GM21360 (cell line): ENCODE measurements around the gene UST.
"Not testable (repeated sequence)": the region's sequence is repeated elsewhere in the genome, so short reads cannot be mapped to it uniquely, and the experiment has no call there.

Experiments used
- ATAC-seq: cut with Tn5 transposase; IDR thresholded peaks from one replicate; pipeline ENCODE4 v1.9.1; 2021; ENCODE audit warnings: mild to moderate bottlenecking, moderate library complexity; ENCODE audit not compliant: unreplicated experiment

UST gene

DNA sequence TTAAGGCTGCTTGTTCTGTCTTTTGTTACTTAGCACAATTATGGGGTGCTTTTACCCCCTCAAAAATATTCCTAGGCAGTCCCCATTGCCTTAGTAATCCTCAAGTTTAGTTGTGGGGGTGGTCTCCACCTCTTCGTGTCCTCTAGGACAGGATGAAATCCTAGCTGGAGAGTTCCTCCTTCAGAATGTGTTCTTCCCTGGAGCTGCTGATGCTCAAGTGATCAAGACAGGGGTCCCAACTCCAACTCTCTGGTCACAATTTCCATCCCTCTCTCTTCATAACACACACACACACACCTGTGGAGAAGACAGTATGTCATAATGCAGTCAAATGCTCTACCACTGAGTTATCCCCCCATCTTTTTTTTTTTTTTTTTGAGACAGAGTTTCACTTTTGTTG lies 280.7 kb downstream of the UST start:
- no peak for ATAC-seq

DNA sequence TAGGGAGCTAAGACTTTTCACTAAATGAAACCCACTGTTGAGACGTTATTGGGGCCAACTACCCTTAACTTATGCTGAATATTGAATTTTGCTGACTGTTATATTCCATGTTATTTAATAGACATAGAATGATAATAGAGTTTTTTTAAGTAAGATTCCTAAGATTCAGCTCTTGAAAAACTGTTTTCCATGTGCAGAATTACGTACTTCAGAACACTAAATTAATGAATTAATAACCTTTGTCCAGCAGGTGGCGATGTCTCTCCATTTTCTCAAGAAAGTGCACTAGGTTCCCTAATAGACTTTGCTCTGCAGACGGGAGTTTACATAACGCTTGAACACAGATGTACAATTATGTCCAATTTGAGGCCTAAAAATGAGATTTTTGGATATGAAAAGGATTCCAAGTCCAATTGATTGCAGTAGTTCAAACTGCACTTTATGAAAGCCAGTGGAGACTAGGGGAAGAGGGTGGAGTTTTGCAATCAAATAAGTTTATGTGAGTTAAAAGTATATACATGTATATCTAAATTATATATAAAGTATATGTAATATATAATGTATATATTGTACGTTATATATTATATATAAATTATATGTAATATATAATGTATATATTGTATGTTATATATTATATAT lies 282.1 kb downstream of the UST start:
- no peak for ATAC-seq

DNA sequence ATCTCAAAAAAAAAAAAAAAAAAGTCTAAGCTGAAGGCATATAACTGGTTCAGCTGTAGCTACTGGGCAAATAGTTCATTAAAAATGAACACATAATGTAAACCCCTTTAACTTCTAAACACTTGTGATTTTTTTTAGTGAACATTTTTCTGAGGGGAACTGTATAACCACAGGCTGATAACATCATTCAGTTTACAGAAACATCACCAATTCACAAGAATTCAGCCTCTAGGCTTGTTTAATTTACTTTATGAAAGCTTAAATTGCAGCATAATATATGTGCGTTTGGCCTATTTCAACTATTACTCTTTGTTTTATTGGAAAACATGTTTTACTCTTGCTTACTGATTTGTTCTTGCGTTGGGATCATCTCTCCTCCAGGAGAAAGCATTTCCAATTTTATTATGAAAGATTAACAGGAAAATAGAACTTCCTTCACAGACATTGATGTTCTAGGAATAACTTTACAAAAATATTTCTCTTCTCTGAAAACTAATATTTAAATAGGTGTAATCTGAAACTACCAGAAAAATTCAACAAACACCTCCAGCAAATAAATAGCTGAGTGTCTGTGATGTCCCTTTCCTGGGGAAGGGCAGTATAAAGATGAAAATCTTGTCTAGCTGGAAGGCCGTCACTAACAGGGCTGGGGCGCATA lies 284.5 kb downstream of the UST start:
- ATAC-seq: no peak

DNA sequence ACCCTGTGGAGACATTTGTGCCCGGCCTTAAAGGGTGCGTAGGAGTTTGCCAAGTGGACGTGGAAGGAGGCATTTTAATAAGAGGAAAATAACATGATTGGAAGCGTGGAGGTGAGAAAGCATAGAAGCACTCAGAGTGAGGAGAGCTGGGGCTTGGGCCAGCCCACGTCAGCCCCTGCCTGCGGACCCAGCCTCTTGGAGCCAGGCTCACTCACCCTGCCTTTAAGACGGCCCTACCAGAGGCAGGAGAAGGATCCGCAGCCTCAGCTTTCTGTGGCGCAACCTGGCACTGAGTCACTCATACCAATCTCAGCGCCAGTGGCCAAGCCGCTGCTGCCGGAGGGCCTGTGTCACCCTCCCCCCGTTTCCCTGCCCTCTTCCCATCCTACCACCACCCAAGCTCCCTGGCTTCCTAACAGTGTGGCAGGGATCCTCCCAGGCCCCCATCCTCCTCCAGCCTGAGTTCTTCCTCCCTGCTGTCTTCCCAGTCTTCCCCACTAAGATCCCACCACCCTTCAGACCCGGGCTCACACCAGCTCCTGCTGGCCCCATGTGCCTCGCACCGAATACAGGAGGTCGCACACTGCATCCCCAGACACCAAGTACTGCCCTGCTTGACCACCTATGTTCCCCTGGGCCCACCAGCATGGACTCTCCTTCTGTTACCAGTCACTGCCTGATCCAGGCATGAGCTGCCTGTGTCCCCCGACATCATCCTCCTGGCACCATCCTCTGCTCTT lies 285.2 kb downstream of the UST start:
- ATAC-seq: peak; percentile 18

DNA sequence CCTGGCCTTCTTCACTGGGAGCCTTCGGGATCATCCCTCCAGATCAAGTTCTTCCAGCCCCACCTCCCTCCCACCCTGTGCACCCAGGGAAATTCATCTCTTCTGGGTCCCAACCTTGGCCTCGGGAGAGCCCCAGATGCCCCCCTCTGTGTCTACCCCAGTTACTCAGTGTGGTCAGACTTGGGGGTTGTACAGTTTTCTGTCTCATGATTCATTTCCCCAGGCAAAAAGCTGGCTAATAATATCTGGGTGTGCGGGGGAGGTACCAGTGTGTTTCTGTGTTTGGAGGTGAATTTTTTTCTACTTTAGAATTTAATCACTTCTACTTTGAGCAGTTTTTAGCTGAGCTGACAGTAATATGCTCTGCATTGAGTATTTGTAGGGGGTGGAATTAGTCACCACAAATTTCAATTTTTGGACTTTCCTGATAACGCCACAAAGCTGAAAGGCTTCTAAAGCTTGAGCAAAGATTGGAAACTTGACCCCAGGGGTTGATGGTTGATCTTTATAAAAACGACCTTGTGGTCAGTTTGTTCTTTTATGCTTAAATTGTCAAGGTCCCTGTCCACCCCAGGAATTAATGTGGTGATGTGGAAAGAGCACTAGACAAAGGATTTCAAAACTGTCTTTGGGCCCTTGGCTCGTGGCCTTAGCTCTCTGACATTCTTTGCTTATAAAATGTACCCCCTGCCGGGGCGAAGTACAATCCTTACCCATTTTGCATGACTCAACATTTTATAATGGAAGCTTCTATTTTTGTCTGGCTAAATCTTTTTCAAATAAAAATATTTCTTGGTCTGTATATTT lies 286.0 kb downstream of the UST start:
- peak; percentile 75 for ATAC-seq

DNA sequence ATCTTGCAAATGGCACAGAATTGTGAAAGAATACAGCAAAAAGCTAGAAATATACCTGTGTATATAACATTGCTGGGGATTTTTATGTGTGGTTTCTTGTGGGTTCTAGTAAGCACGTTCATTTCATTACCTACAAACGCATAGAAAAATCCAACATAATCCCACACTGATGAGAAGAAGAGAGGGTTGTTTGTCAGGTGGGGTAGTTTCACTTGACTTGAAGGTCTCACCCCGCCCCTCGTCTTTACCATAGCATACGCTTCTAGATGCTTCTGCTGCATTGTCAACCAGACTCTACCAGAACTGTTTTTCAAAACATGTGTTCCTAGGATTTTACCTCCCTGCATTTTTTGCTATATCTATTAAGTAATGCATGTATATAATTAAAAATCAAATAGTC lies 286.6 kb downstream of the UST start:
- ATAC-seq: no peak

DNA sequence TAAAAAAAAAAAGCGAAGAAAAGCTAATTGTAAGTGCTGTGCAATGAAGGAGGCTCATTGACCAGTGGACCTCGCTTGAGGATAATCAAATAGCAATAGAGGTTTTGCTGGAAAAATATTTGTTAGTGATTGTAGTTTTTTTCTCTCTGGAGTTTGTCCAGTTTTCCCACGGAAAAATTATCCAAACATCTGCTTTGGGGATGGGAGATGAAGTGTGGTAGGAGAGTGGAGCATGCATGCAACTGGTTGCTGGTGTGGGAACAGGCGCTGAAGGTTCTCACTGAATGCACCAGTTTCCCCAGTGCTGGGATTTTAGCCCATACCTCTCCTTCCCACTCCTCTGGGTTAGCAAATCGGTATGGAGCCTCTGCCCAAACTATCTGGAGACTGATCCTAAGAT lies 288.9 kb downstream of the UST start:
- no peak for ATAC-seq

DNA sequence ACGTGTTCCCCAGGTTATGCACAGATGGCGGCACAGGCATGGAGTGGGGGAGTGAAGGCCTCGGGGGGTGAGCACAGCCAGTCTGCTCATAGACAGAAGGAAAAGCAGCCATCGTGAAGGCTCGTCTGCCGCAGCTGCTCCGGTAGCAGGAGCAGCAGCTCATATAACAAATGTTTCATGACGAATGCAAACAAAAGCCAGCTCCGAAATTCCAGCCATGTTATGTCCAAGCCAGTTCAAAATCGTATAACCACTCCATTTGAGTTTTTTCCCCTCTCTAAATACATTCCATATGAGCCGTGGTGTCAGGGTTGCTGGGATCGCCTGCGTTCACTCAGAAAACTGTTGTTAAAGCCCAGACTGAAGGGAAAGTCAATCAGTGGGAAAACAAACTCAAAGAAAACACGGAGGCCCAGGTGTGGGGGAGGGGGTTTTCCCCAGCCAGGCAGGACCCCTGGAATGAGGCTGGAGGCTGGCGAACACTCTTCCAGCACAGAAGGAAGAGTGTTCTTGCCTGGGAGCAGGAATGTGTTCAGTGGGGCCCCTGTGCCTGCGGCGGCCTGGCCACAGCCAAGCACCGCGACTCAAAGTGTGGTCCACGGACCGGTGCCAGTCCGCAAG lies 290.3 kb downstream of the UST start:
- ATAC-seq: no peak

DNA sequence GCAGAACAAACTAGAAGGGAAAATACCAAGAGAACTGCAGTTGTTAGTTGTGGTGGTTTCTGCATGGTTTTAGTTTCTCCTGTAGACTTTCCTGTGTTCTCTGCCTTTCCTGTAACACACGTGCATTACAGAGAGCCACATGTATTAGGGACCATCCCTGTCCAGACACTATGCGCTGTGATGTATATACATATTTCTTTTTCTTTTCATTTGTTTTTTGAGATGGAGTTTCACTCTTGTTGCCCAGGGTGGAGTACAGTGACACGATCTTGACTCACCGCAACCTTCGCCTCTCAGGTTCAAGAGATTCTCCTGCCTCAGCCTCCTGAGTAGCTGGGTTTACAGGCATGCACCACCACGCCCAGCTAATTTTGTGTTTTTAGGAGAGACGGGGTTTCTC lies 292.2 kb downstream of the UST start:
- not testable (repeated sequence) for ATAC-seq

DNA sequence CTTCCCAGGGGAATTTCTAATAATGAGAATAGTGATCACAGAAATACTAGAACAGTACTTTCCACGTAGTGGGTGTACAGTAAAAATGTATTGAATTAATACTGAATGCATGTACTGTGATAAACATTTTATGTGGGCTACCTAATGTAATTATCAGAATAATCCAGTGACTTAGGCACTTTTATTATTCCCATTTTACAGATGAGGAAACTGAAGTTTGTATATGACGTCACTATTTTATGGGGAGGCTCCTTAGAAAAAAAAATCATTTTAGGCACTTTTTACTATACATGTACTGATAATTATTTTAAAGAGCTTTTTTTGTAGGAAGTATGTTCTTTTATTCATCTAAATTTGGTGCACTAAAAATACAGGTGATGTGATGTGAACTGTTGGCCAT lies 295.1 kb downstream of the UST start:
- ATAC-seq: no peak

DNA sequence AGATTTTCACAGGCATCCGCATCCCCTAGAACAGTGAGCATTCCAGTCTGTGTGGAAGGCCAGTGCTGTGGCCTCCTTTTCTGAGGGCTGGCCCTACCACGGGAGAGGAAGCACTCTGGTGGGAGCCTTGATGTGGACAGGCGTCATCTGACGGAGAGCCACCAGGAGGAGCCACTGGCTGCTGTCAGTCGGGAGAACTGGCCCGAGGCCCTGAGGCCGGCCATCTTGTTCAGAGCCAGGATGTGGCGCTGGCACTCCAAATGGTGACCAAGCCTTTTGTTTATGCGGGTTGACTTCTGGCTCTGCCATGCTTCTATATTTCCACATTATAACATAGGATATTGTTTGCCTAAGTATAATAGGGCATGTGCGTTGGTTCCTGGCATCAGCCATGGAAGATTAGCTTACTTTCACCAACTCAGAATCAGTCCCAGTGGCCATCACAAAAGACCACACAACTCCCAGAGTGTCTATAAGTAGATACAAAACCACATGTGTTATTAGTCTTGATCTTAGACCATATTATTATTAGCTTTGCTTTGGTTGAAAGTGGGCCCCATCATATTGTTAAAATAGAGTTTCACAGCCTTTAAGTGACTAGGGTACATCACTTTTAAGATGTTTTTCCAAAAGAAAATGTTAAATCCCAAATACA lies 296.8 kb downstream of the UST start:
- no peak for ATAC-seq

DNA sequence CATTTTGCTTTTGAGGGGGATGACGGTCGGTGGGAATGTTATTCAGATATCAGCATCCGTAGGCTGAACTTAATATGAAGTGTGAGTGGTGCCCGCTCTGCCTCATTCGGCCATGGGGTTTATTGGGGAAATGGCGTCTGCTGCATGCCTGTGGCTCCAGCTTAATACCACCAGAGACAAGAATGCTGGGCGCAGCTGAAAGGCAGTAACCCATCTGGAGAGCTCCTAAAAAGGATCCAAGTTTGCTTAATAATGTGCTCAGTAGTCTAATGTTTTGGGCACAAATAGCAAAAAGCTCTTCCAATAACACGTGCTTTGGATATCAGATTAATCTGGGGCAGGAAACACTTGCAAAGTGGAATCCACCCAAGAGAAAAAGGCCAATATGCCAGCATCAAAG lies 297.7 kb downstream of the UST start:
- no peak for ATAC-seq

DNA sequence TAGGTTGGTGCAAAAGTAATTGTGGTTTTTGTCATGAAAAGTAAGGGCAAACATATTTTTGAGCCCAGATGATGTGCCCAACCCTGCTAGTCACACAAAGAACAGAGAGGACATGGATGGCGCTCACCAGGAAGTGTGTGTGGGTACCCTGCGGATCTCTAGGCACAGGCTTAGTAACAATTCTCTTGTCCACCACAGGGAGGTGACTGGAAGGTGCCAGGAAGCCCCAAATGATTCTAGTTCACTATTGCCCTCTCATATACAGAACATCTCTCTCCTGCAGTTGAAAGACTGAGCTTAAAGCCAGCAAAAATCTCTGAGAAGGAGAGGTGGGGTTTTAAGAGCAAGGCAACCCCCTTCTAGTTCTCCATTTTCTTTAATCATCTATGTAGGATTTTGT lies 298.6 kb downstream of the UST start:
- ATAC-seq: no peak

DNA sequence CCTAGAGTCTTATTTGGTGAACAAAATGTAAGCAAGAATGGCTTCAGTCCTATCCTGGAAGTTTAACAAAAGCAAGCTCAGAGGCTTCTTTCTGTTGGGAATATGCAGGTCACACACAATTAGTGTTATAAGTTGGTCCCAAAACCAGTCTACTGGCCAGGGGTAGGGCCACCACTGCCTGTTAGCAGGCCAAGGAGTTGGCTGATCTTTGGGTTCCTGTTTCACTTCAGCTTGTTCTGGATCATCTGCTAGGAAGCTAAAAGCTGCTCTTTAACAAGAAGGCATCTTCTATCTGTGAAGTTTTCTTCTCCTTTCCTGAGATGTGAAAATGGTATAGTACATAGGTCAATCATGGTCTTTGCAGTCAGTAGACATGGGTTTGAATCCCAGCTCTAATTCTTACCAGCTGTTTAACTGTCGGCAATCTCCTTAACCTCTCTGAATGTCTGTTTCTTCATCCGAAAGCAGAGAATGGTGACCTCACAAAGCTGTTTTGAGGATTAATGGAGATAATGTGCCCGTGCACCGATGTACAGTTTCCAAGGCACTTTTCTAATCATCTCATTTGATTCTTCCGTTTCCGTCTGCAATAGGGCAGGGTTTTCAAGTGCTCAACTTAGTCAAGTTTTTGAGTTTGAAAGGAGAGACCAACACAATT lies 299.5 kb downstream of the UST start:
- ATAC-seq: no peak

DNA sequence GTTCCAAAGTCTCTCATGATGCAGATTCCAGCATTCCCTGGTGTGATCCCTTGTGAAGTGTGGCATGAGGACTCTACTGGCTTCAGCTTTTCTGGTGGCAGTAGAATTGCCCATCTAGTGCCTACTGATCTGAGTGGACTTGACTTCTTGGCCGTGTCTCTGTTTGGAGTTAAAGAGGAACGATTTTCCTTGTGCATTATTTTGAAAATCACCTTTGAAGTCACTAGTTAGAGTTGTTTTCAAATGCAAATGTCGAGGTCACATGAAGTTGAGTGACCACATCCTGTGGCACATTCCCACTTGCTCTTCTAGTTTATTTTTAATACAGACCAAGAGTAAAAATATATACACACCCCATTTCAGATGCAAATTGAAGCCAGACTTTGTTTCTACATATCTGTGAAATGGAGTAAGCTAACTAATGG lies 300.0 kb downstream of the UST start:
- no peak for ATAC-seq

DNA sequence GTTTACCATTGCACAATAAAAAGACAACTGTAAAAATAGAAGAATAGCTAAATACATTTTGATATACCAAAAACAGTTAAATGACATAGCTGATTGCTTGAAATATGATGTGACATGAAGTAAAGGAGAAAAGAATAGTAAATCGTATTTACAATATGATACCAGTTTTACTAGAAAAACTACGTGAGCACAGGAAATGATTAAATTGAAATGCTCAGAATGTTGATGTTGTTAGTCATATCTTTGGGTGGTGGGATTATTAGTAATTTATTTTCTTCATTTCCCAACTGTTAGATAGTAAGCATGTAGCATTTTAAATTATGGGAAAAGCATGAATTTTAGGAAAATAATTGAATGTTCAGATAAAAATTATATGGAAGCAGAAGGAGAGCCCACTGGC lies 302.4 kb downstream of the UST start:
- no peak for ATAC-seq

DNA sequence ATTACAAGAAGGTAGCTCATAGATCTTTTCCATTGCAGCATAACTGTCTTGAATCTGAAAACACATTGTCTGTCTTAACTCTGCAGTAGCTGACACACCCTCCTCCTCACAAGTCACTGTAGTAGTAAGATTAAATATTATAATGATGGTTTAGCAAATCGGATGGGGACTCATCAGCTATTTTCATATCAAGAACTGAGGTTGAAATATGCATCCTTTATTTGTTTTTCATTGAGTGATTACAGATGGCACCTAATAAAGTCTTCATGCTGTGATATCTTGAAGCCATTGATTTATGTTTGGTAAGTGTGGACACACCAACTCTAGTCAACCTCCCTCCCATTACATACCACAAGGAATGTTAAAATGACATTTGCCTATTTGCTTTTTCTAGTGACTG lies 303.3 kb downstream of the UST start:
- no peak for ATAC-seq

DNA sequence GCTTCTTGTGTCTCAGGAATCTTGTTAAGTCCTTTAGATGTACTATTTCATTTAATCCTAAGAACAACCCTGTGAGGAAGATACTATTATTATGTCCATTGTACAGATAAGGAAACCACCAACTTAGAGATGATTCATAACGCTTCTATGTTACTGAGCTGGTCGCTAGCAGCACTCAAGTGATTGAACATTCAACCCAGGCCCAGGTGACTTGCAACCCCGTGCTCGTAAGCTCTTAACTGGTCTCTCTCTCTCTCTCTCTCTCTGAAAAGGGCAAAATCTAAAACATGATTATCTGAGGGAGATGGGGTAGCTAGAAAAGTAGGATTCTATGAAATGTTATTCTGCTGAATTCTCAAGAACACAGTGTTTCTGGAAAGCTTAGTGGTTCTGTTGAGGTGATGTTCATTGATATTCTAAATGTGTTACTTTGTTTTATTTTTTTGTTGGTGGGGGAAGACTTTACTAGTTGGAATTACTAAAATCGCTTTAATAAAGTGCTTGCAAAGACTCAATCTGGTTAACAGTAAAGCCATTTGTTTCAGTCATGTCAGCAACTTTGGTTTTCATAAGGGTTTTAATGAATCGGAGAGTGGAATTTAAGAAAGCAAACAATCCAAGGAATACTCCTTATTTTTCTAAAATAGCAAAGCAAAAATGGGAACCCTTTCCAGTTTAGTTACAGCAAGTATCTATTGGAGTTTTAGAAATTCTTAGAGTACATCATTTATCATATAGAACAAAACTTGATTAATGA lies 305.7 kb downstream of the UST start:
- peak; percentile 43 for ATAC-seq

DNA sequence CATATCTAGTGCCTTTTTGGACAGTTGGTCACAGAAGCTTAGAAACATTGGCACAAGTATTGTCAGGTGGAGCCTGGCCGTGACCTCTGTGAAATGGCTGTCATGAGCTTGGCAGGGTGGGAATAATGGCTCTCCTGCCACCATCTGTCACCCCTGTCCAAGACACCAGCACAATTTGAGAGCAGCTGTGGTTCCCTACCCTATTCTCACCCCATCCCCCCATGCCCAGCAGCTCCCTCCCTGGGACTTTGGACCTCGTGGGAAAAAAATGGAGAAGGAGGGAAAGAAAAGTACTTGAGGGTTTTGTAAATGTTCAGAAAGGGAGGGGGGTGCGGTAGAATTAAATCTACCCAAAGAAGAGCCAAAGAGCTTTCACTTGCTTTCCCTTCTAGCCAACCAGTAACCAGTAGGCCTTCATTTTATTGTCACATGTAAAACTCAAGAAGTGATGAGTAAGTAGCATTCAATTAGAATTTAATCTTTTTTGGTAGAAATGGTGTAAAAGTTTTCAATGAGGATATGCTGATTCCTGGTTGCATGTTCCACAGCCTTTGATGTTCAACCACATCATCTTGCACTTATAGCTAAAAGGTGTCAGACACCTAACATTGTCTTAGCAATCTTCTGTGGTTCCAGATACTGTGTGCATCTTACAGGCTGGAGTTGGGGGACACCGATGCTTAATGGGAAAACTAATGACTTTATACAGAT lies 307.2 kb downstream of the UST start:
- ATAC-seq: no peak
